ENCODE data around the gene HK1.
"Not testable (repeated sequence)": the region's sequence is repeated elsewhere in the genome, so short reads cannot be mapped to it uniquely, and the experiment has no call there.

The HK1 gene

DNA sequence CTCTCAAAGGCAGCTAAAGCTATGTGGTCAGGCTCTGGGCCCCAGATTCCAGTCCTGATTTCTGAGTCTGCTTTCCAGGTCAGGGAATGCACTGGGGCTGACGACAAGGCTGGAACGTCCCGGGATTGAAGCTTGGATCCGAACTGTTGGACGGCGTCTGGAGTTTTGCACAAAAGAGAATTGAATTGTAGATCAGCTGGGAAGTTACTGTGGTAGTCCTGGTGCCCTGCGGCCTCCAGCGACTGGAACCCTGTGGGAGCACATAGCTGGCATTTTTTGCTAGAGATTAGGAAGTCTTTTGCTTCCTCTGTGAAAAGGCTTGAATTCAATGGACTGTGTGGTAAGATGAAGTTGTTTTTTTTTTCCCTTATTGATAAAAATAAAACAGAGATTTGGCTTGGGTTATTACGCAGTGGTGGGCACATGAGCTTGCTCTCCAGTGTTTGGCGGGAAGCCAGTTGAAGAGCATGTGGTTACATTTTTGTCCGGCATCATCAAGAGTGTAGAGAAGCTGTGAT, at the start of gene HK1:
HK1 (plus strand) TSS at position 51 of the 518 bp plus-strand sequence.
- peak; percentile 34 for DNase-seq

GRCh38 chr10:69229616-69229916, 48.7 kb upstream of the HK1 start:
- peak; percentile 34 for DNase-seq

GRCh38 chr10:69230128-69230527, 48.2 kb upstream of the HK1 start:
- no peak for DNase-seq

GRCh38 chr10:69232252-69232651, 46.0 kb upstream of the HK1 start:
- no peak for DNase-seq

DNA sequence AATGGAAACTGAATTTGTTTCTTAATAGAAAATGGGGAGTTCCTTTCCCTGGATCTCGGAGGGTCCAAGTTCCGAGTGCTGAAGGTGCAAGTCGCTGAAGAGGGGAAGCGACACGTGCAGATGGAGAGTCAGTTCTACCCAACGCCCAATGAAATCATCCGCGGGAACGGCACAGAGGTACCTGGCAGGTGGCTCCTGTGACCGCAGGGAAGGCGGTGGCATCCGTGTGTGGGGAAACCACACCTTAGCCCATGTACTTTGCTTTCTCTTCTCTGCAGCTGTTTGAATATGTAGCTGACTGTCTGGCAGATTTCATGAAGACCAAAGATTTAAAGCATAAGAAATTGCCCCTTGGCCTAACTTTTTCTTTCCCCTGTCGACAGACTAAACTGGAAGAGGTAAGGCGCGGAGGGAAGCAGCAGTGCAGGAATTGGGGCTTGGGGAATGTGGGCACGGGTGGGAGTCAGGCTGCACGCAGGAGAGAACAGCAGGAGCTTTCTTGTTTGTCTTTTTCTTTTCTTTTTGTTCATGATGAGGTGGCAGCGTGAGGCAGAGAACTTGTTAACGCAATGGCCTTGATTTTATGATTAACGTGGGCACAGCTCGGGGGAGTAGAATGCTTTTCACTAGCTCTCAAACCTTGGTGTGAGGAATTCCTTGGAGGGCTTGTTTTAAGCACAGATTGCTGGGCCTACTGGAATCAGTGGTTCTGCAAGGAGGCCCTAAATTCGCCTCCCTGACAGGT, 45.4 kb upstream of the HK1 start:
- no peak for DNase-seq

GRCh38 chr10:69234447-69234846, 43.8 kb upstream of the HK1 start:
- no peak for DNase-seq

DNA sequence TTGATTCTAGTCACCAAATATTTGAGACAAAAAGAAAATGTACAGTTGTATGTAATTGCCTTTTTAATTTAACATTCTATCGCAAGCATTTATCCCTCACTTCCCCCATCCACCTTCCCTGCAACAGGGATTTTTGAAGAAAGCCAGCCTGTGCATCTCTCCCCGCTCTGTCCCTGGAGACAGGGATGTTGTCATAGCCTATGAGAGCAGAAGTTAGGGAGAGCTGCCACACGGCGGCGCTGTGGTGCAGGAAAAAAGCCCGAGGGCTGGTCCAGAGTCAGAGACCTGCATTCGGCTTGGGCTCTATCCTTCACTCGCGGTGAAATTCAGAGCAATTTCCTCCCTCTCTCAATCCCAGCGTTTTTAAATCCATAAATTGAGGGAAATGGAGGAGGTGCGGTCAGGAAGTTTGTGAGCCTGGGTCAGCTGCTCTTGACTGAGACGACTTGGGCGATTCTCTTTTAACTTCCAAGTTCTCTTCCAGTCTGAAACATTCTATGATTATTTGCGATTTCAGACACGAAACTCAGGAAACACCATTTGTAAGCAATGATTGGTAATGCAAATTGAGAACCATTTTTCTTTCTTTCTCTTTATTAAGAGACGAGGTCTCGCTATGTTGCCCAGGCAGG, 40.7 kb upstream of the HK1 start:
- DNase-seq, result peak; percentile 87

GRCh38 chr10:69239136-69239535, 39.2 kb upstream of the HK1 start:
- no peak for DNase-seq

GRCh38 chr10:69239816-69240434, 38.4 kb upstream of the HK1 start:
- peak; percentile 35 for DNase-seq

GRCh38 chr10:69240455-69240854, 37.8 kb upstream of the HK1 start:
- no peak for DNase-seq

GRCh38 chr10:69241575-69241974, 36.7 kb upstream of the HK1 start:
- no peak for DNase-seq

DNA sequence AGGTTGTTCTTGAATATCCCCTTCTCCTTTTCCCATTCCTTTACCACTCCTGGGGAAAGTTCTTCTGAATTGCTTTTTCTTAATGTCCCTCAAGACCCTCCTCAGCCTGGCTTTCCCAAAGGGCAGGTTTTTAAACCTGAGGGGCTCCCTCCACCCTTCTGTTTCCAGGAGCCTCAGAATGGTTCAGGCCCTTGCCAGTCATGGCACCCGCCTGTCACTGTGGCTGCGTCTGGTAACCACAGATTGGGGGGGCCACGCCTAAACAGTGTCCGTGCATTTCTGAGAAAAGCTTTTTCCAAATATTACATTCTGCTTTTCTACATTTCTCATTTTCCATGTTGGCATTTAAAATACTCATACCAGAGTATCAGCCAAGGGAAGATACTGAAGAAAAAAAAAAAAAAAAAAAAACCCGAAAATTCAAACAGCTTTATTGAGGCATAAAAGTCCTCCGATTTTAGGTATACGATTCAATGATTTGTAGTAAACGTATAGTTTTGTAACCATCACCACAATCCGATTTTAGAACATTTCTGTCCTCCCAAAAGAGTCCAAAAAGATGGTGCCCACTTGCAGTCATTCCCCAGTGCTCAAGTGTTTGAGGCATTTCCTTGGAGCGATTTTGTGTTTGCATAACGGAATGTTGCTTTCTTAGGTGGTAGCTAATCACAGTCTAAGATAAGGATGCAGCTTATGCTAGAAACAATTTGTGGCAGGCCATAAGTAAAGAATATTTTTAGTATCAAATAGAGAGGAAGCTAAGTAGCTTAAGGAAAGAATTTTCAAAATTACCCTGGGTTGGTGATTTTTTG, 36.0 kb upstream of the HK1 start:
- DNase-seq, result no peak

GRCh38 chr10:69242852-69243212, 35.5 kb upstream of the HK1 start:
- DNase-seq, result no peak

DNA sequence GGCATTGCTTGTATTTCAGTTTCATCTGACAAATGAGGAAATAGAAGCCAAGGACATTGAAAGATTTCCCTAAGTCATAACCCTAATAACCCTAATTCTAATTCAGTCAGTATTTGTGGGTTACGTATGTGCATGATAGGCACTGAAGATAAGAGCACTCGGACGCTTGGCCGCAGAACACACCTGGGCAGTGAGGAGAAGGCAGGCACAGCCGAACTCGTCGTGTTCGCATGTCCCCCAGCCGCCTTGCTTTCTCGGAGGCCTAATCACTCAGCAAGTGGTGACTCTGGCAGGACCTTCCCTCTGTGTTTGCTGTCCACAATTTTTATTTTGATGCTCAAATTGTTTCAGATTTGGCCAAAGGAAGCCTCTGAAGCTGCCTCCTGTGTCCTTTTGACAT, 34.5 kb upstream of the HK1 start:
- no peak for DNase-seq

GRCh38 chr10:69246036-69246435, 32.3 kb upstream of the HK1 start:
- DNase-seq, result no peak

DNA sequence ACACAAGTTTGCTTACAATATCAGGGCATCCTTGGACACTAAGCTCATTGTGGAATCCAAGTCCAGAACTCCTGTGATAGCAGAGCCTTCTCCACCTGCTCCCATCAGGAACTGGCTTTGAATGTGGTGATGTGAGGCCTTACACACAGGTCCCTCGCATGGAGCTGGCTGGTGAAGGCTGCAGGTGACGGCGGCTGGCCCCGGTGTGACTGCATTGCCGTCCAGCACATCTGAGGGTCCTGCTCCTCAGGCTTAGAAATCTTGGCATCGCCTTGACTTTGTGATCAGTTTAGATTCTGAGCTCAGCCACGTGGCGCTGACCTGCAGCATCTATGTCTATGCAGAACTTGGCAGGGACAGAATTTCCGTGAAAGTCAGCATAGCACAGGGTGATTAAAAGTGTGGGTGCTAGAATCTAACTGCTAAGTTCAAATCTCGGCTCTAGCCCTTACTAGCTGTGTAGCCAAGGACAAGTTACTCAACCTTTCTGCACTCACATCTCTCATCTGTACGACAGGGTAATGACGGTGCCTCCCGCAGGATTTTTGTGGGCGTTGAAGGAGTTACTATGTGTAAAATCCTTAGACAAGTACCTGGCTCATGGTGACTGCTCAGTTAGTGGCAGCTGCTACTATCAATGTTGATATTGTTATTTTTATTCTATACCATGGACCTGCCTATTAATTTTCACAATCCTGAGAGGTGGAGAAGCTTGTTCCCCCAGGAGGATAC, 31.5 kb upstream of the HK1 start:
- DNase-seq, result no peak

- DNase-seq, result no peak
These were observed 31.0 kb upstream of the HK1 start for GRCh38 chr10:69247313-69247710.

DNA sequence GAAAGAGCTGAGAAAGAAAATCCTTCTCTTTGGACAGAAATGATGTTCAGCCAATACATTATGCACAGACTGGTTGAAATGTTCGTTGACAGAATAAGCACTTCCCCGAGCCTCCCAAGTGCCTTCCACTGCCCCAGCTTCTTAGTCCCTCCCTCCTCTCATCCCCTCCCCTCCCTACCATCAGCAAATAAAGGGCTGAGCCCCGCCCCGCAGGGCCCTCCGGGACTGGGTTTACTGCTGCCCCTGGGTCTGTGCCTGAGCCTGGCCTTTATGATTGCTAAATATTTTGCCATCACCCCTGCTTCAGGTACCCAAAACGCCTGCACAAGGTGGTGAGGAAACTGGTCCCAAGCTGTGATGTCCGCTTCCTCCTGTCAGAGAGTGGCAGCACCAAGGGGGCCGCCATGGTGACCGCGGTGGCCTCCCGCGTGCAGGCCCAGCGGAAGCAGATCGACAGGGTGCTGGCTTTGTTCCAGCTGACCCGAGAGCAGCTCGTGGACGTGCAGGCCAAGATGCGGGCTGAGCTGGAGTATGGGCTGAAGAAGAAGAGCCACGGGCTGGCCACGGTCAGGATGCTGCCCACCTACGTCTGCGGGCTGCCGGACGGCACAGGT, 30.1 kb upstream of the HK1 start:
- DNase-seq, result no peak

- no peak for DNase-seq
These were observed 28.3 kb upstream of the HK1 start for GRCh38 chr10:69250041-69250440.

DNA sequence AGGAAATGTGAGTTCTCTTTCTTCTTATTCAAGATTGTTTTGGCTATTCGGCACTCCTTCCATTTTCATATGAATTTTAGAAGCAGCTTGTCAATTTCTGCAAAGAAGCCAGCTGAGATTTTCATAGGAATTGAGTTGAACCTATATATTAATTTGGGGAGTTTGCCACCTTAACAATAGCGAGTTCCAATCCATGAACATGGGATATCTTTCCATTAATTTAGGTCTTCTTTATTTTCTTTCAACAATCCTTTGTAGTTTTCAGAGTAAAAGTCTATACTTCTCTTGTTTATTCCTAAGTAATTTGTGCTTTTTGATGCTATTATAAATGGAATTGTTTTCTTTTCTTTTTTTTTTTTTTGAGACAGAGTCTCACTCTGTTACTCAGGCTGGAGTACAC, 26.9 kb upstream of the HK1 start:
- DNase-seq, result not testable (repeated sequence)

GRCh38 chr10:69253171-69253570, 25.1 kb upstream of the HK1 start:
- no peak for DNase-seq

- DNase-seq, result no peak
These were observed 23.4 kb upstream of the HK1 start for GRCh38 chr10:69254877-69255276.
